ENCODE results near the gene ADAMTSL1.

The ADAMTSL1 gene, protein sequence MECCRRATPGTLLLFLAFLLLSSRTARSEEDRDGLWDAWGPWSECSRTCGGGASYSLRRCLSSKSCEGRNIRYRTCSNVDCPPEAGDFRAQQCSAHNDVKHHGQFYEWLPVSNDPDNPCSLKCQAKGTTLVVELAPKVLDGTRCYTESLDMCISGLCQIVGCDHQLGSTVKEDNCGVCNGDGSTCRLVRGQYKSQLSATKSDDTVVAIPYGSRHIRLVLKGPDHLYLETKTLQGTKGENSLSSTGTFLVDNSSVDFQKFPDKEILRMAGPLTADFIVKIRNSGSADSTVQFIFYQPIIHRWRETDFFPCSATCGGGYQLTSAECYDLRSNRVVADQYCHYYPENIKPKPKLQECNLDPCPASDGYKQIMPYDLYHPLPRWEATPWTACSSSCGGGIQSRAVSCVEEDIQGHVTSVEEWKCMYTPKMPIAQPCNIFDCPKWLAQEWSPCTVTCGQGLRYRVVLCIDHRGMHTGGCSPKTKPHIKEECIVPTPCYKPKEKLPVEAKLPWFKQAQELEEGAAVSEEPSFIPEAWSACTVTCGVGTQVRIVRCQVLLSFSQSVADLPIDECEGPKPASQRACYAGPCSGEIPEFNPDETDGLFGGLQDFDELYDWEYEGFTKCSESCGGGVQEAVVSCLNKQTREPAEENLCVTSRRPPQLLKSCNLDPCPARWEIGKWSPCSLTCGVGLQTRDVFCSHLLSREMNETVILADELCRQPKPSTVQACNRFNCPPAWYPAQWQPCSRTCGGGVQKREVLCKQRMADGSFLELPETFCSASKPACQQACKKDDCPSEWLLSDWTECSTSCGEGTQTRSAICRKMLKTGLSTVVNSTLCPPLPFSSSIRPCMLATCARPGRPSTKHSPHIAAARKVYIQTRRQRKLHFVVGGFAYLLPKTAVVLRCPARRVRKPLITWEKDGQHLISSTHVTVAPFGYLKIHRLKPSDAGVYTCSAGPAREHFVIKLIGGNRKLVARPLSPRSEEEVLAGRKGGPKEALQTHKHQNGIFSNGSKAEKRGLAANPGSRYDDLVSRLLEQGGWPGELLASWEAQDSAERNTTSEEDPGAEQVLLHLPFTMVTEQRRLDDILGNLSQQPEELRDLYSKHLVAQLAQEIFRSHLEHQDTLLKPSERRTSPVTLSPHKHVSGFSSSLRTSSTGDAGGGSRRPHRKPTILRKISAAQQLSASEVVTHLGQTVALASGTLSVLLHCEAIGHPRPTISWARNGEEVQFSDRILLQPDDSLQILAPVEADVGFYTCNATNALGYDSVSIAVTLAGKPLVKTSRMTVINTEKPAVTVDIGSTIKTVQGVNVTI (N-terminal part only)

DNA sequence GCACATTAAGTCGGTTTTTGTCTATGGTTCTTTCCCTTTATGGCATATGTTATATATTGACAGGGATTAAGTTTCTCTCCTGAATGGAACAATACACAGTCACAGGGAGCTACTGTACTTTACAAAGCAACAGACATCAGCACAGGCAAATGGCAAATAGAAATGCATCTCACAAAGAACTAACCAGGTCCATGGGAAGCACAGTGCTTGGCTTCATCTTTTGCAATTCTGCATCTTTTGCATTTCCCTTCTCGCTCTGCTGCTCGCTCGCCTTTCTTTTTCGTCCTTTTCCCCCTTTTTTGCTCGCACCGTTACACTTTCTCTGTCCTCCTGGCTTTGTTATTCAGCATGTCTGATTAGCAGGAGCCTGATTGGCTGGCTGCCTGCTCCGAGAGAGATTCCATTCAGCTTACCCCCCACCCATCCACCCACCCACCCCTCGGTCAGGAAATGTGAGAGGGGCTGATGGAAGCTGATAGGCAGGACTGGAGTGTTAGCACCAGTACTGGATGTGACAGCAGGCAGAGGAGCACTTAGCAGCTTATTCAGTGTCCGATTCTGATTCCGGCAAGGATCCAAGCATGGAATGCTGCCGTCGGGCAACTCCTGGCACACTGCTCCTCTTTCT, at the start of gene ADAMTSL1:
Gene ADAMTSL1, plus strand, starts transcription at position 502 of the 628 bp plus-strand sequence. Its CDS starts 80 bp downstream, at position 582.
- DNase-seq (ENCODE audit: low read depth in 2 of 3, low spot score in 1 of 3), result no peak

DNA sequence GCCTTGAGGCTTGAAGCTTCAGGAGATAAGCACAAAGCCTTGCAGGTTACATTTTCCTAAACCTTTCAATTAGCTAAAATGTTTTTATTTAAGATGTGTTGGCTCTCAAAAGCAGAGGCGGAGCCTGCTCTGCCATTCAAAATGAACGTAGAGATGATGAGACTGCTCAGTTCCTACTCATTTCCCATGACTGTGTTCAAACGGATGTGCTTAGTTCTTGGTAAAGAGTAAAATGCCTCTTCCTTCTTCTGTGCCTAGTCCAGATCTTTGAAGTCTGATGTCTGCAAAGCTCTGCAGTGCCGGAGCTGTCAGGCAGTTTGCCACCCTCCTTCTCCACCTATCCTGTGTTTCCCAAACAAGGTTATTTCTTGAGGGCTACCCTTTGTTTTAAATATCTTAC, 46.3 kb upstream of the ADAMTSL1 start:
- no peak for DNase-seq (ENCODE audit: low read depth in 2 of 3, low spot score in 1 of 3)

DNA sequence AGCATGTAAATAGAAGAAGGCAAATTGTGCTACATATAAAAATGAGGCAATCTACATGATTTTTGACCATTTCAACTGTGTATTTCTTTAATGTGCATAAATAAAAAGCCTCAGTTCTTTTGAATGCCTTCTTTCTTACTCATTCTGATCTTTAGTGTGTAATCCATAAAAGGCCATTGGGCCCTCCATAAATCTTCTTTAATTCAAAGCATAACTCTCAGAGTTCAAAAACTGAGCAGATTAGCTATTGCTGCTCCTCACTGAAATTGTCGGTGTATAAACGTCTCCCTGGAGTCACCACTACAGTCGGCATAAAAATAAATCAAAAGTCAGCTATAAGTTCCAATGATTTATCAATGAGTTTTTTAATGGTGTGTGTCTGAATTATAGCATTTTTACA, 45.3 kb upstream of the ADAMTSL1 start:
- DNase-seq (ENCODE audit: low read depth in 2 of 3, low spot score in 1 of 3), result no peak

DNA sequence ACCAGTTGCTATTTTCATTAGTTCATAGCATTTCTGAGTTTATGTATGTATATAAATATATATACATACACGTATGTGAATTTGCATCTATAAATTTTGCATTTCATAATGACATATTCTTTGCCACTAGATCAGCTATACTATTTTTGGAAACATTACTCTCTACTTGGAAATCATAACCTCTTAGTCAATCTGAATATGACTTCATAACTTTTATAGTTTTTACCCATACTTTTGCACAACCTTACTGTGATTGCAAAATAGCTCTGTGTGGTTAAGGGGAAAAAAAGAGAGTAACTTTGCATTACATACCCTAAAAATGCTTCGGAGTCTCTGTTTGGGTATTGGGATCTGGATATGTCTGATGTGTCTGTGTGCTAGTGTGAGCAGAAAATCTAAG, 44.9 kb upstream of the ADAMTSL1 start:
- DNase-seq (ENCODE audit: low read depth in 2 of 3, low spot score in 1 of 3), result no peak

DNA sequence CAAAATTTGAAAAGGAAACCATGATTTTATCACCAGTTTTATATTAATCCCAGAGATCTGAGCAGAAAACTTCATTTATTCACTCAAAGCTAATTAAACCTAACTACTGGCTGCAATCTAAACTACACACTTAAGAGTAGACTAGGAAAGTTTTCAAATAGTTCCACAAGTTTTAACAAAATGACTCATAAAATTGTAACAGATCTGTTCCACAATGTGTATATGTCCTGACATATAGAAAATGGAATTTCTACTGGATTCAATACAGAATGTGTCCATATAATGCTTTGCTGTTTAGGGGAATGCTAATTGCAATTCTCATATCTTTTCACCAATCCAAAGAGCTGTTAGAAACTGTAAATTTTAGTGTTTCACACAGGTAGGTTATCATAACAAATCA, 40.3 kb upstream of the ADAMTSL1 start:
- no peak for DNase-seq (ENCODE audit: low read depth in 2 of 3, low spot score in 1 of 3)

DNA sequence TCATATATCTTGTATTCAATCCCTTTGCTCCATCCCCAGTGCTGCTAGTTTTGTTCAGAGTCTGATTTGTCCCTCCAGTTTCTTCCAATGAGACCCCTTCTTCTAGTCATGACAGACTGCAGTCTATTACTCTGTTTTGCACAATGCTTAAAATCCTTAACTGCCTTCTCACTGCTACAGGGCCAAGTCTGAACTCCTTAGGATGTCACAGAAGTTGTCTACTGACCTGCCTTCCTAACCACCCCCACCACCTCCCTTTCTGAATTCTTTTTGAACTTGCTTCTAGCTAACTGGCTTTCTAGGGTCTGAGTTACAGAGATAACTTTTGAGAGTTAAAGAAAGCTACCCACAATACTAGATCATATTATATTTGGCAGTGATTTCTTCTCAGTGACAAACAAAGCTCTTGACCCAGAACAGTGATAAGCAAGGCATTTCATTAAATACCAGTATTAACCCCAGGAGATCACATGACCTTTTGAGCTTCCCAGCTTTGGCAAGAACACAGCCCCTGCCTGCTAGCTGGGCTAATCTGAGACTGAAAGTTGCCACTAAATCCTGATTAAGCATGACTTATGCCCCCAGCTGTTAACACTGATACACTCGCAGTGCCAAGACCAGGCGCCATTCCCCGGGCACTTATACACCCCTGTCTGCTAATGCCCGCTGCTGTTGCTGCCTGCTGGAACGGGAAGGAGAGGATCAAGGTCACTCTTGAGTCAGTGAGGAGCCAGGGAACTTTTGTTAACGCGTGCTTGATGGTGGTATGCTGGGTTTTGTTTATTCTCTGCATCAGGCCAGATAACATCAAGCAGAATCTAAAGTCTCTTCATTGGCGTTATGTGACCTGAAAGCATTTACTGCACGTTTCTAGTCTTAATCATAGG, 36.4 kb upstream of the ADAMTSL1 start:
- DNase-seq (ENCODE audit: low read depth in 2 of 3, low spot score in 1 of 3), result no peak

DNA sequence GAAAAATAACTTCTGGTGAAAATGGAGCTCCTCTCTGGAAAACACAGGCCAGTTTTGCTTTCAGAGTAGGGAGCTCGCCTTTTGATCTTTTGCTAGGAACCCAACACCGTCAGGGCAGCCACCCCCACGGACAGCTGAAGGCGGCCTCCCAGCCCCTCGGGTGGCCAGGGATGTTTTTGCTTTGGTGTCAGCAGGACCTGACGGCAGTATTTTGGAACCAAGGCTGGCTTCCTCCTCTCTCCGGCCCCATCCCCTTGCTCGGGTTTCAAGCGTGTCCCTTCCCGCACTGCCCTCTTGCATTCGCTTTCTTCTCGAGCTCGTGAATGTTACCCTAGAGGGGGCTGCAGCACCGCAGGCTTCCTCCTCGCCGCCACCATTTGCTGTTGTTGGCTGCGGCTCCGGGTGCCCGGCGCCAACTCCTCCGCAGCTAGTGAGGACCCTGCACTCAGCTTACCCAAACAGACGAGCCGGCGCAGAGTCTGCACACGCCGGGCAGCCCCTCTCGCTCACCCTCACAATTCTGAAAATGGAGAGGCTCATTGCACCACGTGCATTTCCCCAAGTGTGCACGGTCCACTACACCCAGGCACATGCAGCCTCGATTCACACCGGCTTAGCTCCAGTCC, 35.5 kb upstream of the ADAMTSL1 start:
- DNase-seq (ENCODE audit: low read depth in 2 of 3, low spot score in 1 of 3), result no peak

DNA sequence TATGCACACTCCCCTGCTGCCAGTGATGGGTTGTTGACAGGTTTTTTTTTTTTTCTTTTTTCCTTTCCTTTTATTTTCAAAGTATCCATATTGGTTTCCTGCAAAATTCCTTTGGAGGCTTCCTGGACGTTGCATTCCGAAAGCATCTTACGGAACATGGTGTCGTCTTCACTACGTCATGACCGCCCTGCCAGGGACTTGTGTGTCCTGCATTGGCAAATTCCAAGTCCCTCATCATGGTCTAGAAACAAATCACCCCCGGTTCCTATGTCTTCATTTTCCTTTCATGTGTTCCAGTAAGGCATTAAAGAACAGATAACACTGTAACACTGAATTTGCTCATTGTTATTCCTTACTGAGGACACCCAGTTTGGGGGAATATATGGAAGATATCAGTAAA, 35.0 kb upstream of the ADAMTSL1 start:
- no peak for DNase-seq (ENCODE audit: low read depth in 2 of 3, low spot score in 1 of 3)

DNA sequence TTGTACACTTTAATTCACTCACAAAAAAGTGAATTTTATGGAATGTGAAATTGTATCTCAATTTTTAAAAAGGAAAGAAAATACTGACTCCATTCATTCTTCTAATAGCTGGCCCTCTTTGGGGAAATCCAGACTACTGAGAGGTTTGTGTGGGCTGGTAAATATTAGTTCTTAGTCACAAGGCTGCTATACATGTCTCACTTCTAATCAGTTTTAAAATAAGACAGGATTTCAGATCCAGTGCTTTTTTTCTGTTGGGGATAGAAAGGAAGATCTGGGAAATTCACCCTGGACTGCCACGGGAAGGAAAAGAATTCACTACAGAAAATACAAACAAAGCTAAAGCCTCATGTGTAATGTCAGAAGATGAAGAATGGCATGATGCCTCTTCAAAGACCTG, 32.7 kb upstream of the ADAMTSL1 start:
- no peak for DNase-seq (ENCODE audit: low read depth in 2 of 3, low spot score in 1 of 3)

DNA sequence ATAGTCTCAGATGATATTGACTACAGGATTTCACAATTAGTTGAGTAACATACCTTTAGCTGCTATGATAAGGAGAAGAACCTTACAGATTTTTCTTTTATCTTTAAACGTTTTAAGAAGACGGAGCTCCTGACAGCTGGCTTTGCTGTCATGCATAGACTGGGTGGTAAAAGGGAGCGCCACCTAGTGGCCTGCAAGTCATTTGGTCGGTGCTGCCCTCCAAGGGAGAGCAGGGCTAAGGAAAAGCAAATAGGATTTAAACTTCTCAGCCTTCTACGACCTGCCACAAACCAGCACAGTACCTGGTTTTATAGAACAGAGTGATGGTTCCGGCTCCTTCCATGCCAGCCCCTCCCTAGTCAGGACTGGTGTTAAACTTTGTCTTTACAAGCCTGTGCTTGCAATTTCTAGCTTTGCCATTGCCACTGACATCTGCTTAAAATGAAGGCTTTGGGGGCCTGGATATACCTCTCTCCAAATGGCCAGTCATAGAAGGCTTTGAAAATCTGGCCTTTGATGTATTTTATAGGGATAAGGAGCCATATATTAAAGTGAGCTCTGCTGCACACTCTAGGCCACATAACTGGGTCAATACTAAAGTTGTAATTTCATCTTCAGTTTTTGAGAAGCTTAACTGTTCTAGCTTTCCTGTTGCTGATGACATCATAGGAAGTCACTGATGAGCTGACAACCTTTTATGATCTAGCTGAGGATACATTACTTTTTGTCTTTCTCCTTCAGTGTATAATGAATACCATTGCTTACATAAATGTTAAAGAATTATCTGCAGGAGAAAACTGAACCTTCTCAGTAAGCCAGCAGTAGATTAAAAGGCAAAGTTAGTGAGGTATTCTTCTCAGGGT, 31.1 kb upstream of the ADAMTSL1 start:
- DNase-seq (ENCODE audit: low read depth in 2 of 3, low spot score in 1 of 3), result peak; percentile 17 to 35 (median 26)

DNA sequence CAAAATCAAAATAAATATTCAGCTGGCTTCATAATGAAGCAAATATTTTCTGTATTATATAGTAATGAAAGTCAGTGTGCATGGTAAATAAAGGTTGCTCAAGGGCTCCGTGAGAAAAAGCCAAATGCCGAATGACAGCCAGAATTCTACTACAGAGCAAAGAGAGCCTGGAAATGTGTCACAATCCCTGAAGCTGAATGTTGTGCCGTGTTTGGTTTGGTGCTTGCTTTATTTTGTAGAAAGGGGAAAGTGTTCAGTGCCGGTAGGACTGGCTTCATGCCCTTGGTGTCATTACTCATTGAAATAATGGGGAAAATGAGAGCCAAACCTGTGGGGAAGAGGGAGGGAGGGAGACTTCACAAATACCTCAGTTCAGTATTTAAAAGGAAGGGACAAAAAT, 26.8 kb upstream of the ADAMTSL1 start:
- no peak for DNase-seq (ENCODE audit: low read depth in 2 of 3, low spot score in 1 of 3)

DNA sequence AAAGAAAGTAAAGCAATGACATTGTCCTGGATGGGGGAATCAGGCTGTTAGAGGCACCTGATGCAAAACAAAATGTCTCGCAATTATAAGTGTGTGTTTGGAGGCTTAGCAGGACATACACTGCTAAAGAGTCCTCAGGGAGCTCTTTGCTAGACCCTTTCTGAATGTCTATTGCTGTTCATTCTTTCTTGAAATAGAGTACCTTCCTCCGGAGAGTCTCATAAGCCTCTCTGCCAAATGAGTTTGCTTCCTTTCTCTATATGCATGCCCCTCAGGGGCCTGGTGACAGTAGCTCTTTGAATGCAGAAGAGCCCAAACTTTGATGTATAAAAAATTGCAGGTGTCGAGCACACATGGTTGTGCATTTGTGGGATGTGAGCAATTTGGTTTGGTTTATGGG, 26.4 kb upstream of the ADAMTSL1 start:
- no peak for DNase-seq (ENCODE audit: low read depth in 2 of 3, low spot score in 1 of 3)

DNA sequence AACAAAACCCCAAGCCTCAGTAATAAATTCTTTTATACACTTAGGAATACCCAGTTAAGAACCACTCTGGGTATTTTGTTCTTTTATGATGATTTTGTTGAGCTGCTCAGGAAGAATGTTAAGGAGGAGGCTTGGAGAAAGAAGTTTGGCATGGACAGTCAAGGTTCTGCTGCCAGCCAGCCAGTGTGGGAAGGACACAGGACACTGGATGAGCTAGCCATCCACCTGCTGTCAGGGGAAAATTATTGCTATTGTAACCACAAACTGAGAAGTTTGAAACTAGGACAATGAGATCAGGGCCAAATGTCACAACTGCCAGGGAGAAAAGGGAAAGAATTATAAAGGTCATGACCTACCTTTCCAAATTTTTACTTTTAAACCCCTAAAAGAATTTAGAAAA, 25.9 kb upstream of the ADAMTSL1 start:
- DNase-seq (ENCODE audit: low read depth in 2 of 3, low spot score in 1 of 3), result no peak

DNA sequence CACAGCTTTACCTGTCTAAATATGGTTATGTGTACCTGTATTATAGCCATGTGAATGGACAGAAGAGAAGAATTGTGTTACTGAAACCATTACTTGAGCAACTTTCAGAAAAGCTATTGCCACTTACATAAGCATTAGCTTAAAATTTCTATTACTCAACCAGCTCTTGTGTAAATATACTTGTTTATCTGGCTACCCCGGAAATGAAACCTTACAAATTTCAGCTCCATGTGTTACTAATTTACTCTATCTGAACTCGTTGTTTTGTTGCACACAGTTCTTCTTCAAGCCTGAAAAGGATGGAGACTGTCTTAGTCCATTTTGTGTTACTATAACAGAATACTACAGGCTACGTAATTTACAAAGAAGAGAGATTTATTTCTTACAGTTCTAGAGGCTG, 22.5 kb upstream of the ADAMTSL1 start:
- no peak for DNase-seq (ENCODE audit: low read depth in 2 of 3, low spot score in 1 of 3)

DNA sequence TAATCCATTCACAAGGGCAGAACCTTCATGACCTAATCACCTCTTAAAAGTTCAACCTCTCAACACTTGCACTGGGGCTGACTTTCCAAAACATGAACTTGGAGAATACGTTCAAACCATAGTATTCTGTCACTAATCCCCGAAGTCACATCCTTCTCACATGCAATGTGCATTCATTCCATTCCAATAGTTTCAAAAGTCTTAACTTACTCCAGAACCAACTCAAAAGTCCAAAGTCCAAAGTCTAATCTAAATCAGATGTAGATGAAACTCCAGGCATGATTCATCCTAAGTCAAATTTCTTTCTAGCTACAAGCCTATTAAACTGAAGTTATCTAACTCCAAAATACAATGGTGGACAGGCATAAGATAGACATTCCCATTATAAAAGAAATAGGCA, 21.7 kb upstream of the ADAMTSL1 start:
- DNase-seq (ENCODE audit: low read depth in 2 of 3, low spot score in 1 of 3), result no peak

DNA sequence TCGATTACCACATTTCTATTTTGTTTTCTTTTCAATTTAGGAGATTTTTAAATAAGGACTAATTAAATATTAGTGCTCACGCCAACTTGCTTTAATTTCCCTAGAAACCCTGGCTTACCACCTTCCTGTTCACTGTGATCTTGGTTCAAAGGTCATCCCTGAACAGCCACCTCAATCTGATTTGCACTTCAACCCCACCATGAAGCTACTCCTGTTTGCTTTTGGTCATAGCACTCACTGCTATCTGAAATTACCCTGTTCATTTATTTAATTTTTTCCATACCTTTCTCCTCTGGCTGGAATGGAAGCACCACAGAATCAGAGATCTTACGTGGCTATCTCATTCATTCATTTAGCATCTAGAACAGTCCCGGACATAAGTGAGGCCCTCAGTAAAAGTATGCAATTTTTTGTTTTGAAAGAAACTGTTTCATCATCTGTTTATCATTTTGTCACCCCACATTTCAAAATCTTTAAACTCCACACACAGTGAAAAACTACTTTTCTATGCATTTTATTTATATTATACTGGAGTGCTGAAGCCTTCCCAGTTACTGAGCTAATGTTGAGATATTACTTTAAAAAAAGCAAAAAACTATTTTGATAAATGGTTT, 17.2 kb upstream of the ADAMTSL1 start:
- DNase-seq (ENCODE audit: low read depth in 2 of 3, low spot score in 1 of 3), result no peak

DNA sequence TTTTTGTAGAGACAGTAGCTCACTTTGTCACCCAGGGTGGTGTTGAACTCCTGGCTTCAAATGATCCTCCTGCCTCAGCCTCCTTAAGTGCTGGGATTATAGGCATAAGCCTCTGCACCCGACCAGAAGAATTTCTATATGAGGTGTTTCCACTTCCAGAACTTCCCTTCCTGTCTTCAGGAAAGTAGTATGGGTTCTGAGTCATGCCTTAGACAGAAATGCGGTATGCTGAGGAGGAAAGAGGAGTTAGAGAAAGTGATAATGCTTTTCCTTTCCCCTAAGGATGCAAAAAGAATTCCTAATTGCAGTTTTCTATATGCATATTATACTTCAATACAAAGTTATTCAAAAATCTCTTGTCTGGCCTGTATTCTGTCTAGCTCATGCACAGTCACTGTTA, 16.4 kb upstream of the ADAMTSL1 start:
- no peak for DNase-seq (ENCODE audit: low read depth in 2 of 3, low spot score in 1 of 3)

DNA sequence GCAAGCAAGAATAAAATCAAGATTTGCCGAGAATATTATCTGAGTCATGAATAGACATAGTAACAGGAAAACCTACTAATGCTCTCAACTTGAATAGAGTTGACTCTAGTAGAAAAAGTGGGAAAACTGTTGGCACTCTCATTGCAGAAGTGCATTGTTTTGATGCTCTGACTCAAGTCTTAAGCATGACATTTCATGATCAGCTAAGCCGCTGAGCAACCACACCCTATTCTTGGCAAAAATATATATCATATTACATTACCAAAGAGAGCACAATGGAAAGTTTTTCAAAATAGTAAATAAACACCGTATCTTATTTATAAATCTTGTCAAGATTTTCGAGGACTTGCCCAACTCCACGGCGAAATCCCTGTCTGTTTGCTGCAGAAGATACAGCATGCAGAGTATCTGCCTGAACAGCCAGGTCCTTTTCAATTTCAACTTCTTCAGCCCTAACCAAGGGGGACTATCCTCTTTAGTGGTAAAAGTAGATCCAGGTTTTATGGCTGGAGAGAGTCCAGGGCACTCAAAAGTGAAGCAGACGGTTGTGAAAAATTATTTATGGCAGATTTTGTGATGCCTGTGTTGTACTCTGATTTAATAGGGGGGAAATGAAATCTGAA, 13.9 kb upstream of the ADAMTSL1 start:
- no peak for DNase-seq (ENCODE audit: low read depth in 2 of 3, low spot score in 1 of 3)

Measured in stimulated activated CD4-positive, alpha-beta T cell treated with anti-CD3 and anti-CD28 coated beads, Interleukin-12 subunit alpha, Interleukin-12 subunit beta, amount 100 ng/mL, for 48 hours (primary cell).